A673 (cell line): ENCODE results near the gene CROCC2. TPM values are rescaled to one million over a fixed set of nuclear protein-coding genes. Genes with fewer than 3 reads are reported as not detected.

Source experiments
- BruUV-seq: library from RNA; stranded (reverse); fragments of 400-500 nt; replicated peaks from 2 replicates; lab custom pipeline; 2021; lab: Mats Ljungman, UMichigan
- CTCF ChIA-PET: fragments of 300-600 bp; sonication (Branson Sonifier 250); formaldehyde crosslinking; loops from one replicate; lab custom pipeline; 2022; ENCODE audit warnings: antibody characterized with exemption; lab: Charles Lee
- POLR2A ChIA-PET: fragments of 300-600 bp; sonication (Branson Sonifier 250); formaldehyde crosslinking; loops from one replicate; lab custom pipeline; 2022; ENCODE audit warnings: antibody characterized with exemption; ENCODE audit not compliant: low non-redundant PET; lab: Charles Lee
- DNase-seq: peaks from one replicate; pipeline ENCODE4 v3.0.0-alpha.2; 2015; ENCODE audit warnings: low spot score
- H3K27ac ChIP-seq: fragments of 200-600 bp; sonication (generic); 2 replicates; pipeline ENCODE4 v1.5.1; 2016; ENCODE audit warnings: mixed run types, low read depth, mild to moderate bottlenecking, mixed read lengths, antibody characterized with exemption, low read length; ENCODE audit not compliant: poor library complexity, severe bottlenecking
- H3K27me3 ChIP-seq: fragments of 200-600 bp; sonication (generic); replicated peaks from 2 replicates; pipeline ENCODE4 v1.6.1; 2017; ENCODE audit warnings: mixed run types, low read depth, mild to moderate bottlenecking, mixed read lengths, antibody characterized with exemption, low read length; ENCODE audit not compliant: insufficient read depth, poor library complexity
- H3K36me3 ChIP-seq: fragments of 200-600 bp; sonication (generic); 2 replicates; pipeline ENCODE4 v1.6.1; 2016; ENCODE audit warnings: mixed run types, mild to moderate bottlenecking, mixed read lengths, antibody characterized with exemption, low read length; ENCODE audit not compliant: insufficient read depth, poor library complexity, severe bottlenecking
- H3K4me1 ChIP-seq: fragments of 200-600 bp; sonication (generic); 2 replicates; pipeline ENCODE4 v1.6.1; 2017; ENCODE audit warnings: mixed run types, mild to moderate bottlenecking, mixed read lengths, antibody characterized with exemption, low read length; ENCODE audit not compliant: insufficient read depth, poor library complexity, severe bottlenecking
- H3K4me3 ChIP-seq: fragments of 200-600 bp; sonication (generic); 2 replicates; pipeline ENCODE4 v1.5.1; 2016; ENCODE audit warnings: low read depth, mixed run types, mild to moderate bottlenecking, mixed read lengths, low read length; ENCODE audit not compliant: poor library complexity, severe bottlenecking
- H3K9me3 ChIP-seq: fragments of 200-600 bp; sonication (generic); 2 replicates; pipeline ENCODE4 v1.6.1; 2016; ENCODE audit warnings: mixed run types, low read depth, mild to moderate bottlenecking, mixed read lengths, antibody characterized with exemption, low read length; ENCODE audit not compliant: poor library complexity, severe bottlenecking
- EZH2 ChIP-seq: fragments of 200-600 bp; sonication (generic); IDR thresholded peaks from 2 replicates; pipeline ENCODE4 v1.6.1; 2017; ENCODE audit warnings: borderline replicate concordance, low read depth, mild to moderate bottlenecking, mixed read lengths, antibody characterized with exemption, low read length; ENCODE audit not compliant: poor library complexity, severe bottlenecking
- intact Hi-C: fragments of 100-400 bp; cut with micrococcal nuclease; formaldehyde crosslinking; loops from one replicate; pipeline ENCODE4 v1.10.0; 2022; ENCODE audit not compliant: unreplicated experiment
- total RNA-seq: library from RNA; stranded (reverse); gene quantifications from 2 replicates; pipeline ENCODE4 v1.2.3, GENCODE V29; 2021
- TF ChIP-seq, protein P1 (sequence below): fragments of 300-800, 200-600 bp; sonication (generic); conservative IDR thresholded peaks from 2 replicates; pipeline ENCODE4 v1.5.1; 2017; ENCODE audit warnings: low read depth, mild to moderate bottlenecking, antibody characterized with exemption, low read length, moderate library complexity, mixed read lengths

Gene CROCC2
- total RNA-seq, 1 experiment from 2014 or later = not detected

GRCh38 chr2:240986787-240987411 lies 80.8 kb downstream of the CROCC2 start:
- peaks cover 10% of the 10 kb centered on the region for H3K9me3 ChIP-seq
- intact Hi-C loops = no loop called here
- H3K4me1 ChIP-seq = peaks cover 28% of the 10 kb centered on the region
- DNase-seq = peak; percentile 82
- H3K4me3 ChIP-seq = no peak overlapping the region
- TF ChIP-seq EZH2 = no peak
- TF ChIP-seq, protein P1, sequence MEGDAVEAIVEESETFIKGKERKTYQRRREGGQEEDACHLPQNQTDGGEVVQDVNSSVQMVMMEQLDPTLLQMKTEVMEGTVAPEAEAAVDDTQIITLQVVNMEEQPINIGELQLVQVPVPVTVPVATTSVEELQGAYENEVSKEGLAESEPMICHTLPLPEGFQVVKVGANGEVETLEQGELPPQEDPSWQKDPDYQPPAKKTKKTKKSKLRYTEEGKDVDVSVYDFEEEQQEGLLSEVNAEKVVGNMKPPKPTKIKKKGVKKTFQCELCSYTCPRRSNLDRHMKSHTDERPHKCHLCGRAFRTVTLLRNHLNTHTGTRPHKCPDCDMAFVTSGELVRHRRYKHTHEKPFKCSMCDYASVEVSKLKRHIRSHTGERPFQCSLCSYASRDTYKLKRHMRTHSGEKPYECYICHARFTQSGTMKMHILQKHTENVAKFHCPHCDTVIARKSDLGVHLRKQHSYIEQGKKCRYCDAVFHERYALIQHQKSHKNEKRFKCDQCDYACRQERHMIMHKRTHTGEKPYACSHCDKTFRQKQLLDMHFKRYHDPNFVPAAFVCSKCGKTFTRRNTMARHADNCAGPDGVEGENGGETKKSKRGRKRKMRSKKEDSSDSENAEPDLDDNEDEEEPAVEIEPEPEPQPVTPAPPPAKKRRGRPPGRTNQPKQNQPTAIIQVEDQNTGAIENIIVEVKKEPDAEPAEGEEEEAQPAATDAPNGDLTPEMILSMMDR = no peak
- CTCF ChIA-PET = no interaction called here
- peak overlapping the region; percentile 87 for H3K27ac ChIP-seq
- POLR2A ChIA-PET = interaction anchor here (0.6 kb wide), 1 partner anchor 187 kb away, joined by 4 read pairs; no protein-coding TSS in a partner anchor
- no peaks in the 10 kb centered on the region for H3K36me3 ChIP-seq
- H3K27me3 ChIP-seq = no peaks in the 10 kb centered on the region
- no TSS peak for BruUV-seq

GRCh38 chr2:240987588-240987987 lies 81.5 kb downstream of the CROCC2 start:
- TF ChIP-seq, protein P1 = no peak
- TF ChIP-seq EZH2 = no peak
- BruUV-seq = no TSS peak
- H3K9me3 ChIP-seq = peaks cover 10% of the 10 kb centered on the region
- no peaks in the 10 kb centered on the region for H3K27me3 ChIP-seq
- H3K4me3 ChIP-seq = no peak overlapping the region
- no peak for DNase-seq
- no peaks in the 10 kb centered on the region for H3K36me3 ChIP-seq
- H3K27ac ChIP-seq = peak overlapping the region; percentile 87
- ChIA-PET POLR2A (interaction anchor here (0.6 kb wide), 1 partner anchor 188 kb away, joined by 4 read pairs; no protein-coding TSS in a partner anchor), CTCF (no interaction called here)
- H3K4me1 ChIP-seq = peaks cover 28% of the 10 kb centered on the region
- intact Hi-C loops = no loop called here

DNA sequence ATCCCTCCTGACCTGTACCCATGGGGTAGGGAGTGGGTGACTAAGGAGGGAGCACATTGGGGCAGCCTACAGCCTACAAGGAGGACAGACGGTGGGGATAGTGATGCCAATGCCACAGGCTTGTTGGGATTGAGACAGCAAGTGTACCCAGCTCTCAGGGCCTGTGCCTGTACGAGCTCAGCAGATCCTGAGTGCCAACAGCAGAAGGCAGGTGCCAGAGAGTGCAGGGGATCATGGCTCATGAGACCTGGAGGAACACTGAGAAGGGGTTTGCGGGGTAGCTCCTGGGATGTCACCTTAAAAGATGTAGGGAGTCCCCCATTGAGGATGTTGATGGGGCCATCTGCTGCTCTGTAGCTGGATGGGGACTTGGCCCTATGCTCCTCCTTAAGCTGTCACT lies 82.0 kb downstream of the CROCC2 start:
- CTCF ChIA-PET = no interaction called here

More for the DNA sequence above, 82.0 kb downstream of the CROCC2 start:
- no peak for DNase-seq
- BruUV-seq = no TSS peak
- Histone ChIP-seq H3K9me3 (peaks cover 10% of the 10 kb centered on the region), H3K27ac (peak overlapping the region; percentile 87), H3K4me1 (peaks cover 28% of the 10 kb centered on the region), H3K27me3 (no peaks in the 10 kb centered on the region), H3K36me3 (no peaks in the 10 kb centered on the region), H3K4me3 (no peak overlapping the region)
- intact Hi-C loops = no loop called here
- POLR2A ChIA-PET = no interaction called here
- no peak for TF ChIP-seq EZH2
- TF ChIP-seq, protein P1 = no peak
